HG02571 (cell line): ENCODE results near the gene GBF1.
"Not testable (repeated sequence)": the region's sequence is repeated elsewhere in the genome, so short reads cannot be mapped to it uniquely, and the experiment has no call there.

Experiments
- ATAC-seq: cut with Tn5 transposase; IDR thresholded peaks from one replicate; pipeline ENCODE4 v1.9.1; 2021; ENCODE audit warnings: mild to moderate bottlenecking, moderate library complexity; ENCODE audit not compliant: unreplicated experiment

Gene GBF1

DNA sequence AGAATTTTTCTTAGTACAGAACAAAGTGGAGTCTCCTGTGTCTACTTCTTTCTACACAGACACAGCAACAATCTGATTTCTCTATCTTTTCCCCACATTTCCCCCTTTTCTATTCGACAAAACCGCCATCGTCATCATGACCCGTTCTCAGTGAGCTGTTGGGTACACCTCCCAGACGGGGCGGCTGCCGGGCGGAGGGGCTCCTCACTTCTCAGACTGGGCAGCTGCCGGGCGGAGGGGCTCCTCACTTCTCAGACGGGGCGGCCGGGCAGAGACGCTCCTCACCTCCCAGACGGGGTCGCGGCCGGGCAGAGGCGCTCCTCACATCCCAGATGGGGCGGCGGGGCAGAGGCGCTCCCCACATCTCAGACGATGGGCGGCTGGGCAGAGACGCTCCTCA lies 56.0 kb downstream of the GBF1 start:
- not testable (repeated sequence) for ATAC-seq

DNA sequence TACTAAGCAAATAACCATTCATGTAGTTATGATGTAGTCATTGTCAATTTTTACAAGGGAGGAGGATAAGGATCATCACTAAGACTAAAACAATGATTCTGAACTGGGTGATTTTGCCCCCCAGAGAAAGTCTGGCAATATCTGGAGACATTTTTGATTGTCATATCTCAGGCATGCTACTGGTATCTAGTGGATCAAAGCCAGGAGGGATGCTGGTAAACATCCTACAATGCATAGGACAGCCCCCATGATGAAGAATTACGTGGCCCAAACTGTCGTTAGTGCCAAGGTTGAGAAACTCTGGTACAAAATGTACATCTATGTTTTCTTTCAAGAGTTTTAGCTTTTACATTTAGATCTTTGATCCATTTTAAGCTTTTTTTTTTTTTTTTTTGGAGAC lies 57.3 kb downstream of the GBF1 start:
- no peak for ATAC-seq

DNA sequence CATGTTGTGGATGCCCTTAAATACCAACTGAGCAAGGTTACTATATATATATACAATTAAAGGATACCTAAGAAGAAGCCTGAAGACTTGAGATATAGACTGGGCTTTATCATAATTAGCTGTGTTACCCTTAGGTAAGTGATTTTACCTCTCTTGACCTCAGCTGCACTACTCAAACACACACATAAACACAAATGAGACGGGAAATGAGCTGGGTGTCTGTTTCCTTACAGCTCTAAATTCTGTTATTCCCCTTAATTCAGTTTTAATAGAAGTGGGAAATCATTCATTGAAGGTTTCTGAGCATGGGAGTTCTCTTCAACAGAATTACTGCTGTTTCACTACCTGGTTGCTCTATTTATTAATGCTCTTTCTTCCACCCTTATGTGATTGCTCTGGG lies 60.7 kb downstream of the GBF1 start:
- ATAC-seq, result no peak

DNA sequence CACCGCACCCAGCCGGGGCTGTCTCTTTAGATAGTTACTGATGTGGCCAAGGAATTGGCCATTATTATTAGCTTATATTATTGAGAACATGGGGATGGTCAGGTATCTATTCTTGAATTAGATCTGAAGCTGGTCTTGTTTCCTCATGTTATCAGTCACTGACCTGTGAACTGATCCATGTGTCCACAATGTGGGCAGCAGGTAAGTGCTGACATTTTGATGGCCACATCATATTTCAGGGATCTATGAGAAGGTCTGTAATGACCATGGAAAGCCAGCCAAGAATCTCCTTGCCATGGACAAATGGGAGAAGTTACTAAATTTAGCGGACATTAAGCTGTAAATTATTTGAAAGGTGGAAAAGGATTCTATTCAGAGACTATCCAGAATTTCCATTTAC lies 61.4 kb downstream of the GBF1 start:
- no peak for ATAC-seq

DNA sequence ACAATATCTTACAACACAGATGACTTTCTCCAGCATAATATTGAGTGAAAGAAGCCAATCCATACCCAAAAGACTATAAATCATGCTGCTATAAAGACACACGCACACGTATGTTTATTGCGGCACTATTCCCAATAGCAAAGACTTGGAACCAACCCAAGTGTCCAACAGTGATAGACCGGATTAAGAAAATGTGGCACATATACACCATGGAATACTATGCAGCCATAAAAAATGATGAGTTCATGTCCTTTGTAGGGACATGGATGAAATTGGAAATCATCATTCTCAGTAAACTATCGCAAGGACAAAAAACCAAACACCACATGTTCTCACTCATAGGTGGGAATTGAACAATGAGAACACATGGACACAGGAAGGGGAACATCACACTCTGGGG lies 63.0 kb downstream of the GBF1 start:
- not testable (repeated sequence) for ATAC-seq

DNA sequence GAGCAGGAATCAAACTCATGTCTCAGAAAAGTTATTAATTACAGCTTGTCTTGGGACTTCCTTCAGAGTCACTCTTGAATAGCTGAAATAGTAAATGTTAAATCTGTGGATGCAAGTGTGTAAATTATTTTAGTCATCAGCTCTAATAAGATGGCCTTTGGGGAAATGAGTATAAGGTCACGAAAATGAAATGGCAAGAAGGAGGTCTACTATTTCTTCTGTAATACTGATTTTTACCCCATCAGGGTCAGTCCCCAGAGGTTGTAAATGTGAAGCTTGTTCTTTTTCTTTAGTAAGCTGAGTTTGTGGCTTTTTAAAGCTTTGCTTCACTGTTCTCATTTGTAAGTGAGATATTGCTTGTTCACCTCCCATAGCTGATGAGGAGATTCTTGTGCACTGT lies 63.9 kb downstream of the GBF1 start:
- ATAC-seq, result no peak

DNA sequence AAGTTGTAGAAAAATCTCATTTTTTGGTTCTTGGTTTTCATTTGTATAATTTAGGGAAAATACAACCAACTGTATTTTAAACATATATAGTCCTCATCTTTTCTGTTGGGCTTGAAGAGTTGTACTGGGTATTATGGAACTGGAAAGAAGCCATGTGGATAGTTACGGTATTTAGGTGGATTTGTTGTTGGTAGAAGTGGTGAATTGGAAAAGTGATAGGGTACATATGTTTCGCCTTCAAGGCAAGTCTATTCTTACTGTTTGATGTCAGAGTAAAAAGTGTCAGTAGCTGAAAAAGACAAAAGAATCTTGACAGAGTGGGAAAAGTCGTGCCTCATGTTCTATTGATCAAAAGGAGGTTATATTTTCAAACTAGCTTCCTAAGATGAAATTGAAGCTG lies 64.6 kb downstream of the GBF1 start:
- ATAC-seq, result no peak

DNA sequence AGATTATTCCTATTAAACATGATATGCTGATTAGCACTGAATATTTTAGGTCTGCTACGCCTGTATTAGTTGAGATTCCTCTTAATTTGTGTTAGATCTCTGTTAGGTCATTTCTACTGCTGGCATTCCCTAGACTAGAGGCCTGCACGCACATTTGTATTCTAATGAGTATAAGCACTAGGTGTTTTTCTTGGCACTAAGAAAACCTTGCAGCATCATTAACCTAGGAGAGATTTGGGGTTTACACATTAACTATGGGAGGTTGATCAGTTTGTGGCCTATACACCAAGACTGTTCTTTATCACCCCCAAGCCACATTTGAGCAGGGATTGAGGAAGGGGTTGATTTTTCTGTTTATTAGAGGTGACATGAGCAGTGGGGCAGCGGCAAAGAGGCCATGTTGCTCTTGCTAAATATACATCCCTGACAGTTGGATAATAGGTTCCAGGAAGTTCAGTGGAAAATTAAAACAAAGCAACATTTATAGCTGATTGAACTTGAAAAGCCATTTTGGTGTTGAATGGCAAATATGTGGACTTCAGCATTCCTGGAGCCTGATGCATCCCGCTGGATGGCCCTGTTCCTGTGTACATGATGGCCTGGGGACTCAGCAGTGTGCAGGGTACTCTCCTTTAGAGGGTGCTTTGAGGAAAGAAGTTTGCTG lies 65.2 kb downstream of the GBF1 start:
- no peak for ATAC-seq

DNA sequence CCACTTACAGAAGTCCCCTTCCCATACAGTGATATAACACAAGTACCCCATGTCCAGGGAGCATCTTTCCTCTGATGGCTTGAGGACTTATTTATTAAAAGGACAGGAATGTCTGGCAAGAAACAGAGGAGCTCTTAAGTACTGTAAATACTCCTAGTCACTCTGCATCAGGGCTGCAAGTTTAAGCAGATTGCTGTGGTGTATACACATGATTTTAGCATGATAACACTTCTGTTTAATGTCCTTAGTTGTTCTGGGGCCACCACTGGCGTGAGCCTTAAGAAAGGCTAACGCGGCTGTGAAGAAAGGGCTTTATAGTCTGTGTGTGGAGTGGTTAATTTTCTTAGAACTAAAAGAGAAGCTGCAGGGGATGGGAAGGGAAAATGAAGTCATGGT lies 65.7 kb downstream of the GBF1 start:
- ATAC-seq, result no peak

DNA sequence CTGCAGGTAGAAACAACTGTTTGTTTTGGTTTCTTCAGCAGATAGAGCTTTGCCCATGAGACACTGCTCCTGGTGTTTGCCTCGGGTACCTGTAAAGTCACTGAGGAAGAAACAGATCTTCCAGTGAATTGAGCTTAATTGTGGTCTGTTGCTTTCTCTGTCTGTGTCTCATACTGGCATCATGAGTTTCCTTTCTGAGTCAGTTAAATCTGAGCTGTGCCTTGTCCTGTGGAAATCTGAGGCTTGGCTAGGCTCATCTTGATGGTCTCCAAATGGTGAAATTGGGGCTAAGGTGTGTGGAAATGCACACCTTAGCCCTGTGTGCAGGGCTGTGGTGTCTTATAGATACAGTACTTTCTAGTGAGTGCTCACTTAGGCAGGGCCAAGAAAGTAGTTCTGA lies 67.4 kb downstream of the GBF1 start:
- ATAC-seq, result no peak

DNA sequence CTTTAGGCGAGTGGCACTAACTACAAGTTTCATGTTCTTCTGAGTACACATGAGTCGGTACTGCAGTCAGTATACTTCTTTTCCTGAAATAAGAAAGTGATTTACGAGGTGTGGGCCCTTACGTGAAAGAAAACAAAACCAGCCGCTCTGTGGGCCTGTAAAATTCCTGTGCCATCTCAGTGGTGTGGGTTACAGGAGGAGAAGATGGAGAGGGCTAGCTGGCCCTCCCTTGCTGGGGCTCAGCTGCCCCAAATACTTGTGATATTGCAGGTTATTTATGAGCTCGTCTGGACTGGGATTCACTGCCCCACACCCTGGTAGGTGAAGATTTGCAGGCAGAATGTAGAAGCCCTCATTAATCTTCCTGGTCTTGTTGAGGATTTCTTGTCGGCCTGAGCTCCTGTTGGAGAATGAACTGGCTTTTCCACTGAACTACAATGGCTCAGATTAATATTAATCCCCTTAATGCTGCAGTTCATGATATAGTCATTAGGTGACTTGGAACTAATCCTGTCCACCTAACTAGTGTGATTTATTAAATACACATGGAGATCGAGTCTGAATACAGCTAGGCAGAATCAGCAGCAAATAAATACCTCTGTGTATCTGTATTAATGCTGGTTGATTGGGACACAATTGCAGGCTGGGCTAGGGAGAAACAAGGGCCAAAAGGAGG lies 68.0 kb downstream of the GBF1 start:
- no peak for ATAC-seq

DNA sequence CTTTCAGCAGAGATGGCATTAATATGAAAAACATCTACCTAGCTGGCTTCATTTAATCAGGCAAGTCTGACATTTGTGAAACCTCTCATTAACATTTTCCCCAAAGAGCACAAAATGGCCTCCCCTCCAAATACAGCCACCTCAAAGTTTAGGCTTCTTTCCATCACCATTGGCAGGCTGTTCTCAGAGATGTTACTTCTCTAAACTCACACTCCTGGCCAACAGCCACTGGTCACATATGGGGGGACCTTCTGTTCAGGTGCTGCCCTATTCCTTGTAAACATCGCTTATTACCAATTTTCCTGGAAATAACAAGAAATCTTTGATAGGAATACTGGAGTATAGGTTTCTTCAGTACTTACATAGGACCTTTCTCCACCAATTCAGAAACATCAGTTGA lies 69.5 kb downstream of the GBF1 start:
- no peak for ATAC-seq

DNA sequence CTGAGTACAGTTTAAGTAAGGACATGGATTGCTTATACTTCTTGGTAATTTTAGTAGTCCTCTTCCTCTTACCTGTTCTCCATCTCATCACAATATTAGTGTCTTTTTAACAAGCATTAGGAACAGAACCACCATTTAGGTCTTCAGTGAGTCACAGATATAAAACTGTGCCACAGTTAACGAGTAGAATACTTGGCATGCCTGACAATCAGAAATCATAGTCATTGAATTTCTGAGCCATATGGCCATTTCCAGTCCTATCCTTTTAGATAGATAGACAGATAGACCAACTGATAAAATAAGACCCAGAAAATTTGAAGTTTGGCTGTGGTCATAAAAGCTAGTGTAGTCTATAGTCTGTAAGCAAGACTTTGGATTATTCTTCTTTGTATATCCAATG lies 71.1 kb downstream of the GBF1 start:
- no peak for ATAC-seq

DNA sequence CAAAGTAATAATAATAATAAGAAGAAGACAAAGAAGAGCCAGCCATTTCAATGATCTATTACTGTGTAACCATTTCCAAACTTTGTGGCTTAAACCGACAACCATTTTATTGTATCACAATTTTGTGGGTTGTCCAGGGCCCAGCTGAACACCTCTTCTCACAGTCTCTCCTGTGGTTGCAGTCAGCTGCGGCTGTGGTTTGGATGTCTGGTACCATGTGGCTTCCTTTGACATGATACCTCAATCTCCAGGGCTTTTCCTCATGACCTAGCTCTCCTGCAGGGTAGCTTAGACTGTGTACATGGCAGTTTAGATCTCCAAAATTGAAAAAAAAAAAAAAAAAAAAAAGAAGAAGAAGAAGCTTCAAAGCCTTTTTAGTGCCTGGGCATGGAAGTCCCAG lies 77.6 kb downstream of the GBF1 start:
- ATAC-seq, result no peak

DNA sequence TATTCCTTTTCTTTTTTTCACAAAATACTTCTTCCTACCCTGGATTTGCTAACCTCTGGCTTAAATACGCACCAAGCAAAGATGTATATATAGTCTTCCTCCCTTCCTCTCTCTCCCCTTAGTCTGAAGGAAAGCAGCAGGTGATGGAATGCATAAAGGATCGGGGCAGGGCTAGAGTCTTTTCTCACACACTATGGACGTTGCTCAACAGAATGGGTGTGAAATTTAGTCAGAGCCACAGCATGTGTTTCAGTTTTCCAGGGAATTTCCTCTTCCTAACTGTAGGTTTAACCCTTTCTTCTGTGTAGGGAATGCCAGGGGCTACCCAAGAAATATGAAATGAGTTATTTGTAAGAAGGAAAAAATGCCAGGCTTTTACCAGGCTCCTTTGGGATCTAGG lies 78.7 kb downstream of the GBF1 start:
- ATAC-seq, result no peak

DNA sequence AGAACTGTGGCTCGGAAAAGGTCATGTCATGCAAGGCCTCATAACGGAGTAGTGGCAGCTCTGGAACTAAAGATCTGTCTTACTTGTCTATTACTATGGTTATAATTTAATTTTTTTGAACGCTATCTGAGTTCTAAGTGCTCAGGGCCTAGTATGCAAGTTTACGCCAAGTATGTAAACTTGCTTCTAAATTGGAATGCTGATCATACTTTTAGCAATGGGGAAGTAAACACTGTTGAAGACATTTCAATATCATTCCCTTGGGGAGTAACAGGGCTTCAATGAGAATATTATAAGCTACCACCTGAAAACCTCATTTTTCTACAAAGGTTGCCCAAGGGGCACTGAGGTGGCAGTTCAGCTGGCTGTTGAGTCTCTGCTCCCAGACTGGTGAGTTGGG lies 80.7 kb downstream of the GBF1 start:
- ATAC-seq, result no peak

DNA sequence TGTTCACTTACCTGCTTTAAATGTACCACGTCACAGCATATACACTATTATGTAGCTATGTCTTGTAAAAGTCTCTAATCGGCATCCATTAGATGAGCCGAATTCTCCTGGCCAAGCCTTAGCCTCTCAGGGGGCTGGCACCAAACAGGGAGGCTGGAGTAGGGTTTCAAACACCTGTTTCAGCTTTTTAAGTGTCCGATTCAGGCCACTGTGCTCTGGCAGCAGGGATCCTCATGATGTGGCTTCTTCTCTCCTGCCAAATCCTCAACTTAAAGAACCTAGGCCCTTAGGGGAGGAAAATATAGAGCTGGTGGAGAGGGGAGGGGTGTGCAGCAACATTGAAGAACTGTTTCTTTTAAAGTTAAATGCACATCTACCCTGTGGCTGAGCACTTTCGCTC lies 81.7 kb downstream of the GBF1 start:
- ATAC-seq, result no peak

DNA sequence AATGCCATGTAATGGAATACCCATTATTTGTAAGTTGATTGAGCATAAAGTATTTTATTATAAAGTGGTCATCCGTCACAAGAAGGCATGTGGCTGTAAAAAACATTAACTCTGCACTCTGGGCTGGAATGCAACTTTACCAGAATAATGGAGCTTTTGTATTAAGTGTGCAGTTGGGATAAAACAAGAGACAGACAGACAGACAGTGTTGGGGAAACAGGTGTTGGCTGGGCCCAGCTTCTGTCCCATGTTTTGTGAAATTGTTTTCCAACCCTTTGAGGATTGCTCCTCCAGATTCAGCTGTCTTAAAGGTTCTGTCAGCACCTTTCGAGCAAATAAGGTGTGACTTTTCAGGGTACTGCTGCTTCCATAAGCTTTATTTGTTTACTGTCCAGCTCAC lies 82.3 kb downstream of the GBF1 start:
- ATAC-seq, result no peak

DNA sequence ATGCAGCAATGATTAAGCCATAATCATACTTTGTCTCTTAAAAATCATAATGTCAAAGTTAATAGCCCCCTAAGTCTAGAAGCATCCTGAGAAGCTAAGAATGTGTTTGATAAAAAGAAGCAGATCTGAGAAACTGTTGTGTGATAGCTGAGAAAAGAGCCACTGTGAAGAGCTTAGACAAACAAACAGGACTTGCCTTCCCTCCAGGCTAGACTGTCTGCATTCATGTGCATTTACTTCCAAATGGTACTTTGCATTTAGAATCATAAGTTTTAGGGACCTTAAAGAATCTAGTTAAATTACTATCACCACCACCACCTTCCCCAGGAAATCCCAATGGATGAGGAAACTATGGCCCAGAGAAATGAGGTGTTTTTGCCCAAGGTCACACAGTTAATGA lies 87.4 kb downstream of the GBF1 start:
- ATAC-seq, result no peak

DNA sequence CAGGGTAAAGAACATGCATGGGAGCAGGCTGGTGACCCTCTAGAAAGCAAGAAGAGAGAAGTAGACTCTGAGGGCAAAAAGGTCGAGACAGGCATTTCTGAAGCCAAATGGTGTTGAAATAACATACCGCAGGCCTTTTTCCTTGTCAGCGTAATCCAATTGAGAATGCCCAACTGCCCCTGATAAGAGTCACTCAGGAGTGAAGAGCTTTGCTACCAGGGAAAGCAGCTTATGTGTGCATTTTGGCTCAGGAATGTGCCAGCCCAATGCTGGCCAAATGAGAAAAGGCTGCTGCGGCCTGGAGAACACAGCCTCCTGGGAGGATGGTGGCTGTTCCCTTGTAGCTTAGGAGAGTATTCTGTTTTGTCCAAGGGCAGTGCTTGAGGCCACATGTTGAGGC lies 88.8 kb downstream of the GBF1 start:
- ATAC-seq, result no peak

DNA sequence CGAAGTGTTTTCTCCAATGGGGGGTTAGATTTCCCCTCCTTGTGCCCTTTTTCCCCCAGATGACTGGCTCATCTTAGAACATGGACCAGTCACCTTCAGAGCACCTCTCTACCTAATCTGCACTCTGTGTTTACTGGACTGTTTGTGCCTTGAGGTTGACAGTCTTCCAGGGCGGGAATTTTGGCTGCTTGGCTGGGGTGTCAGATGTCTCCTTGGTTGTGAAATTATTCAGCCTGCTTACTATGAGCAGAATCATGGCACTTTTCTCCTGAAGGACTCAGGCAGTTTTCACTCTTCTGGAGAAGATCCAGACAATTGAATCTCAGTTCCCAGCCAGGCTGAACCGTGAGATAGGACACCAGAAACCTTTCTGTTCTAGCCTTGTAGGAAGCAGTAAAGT lies 89.9 kb downstream of the GBF1 start:
- no peak for ATAC-seq

DNA sequence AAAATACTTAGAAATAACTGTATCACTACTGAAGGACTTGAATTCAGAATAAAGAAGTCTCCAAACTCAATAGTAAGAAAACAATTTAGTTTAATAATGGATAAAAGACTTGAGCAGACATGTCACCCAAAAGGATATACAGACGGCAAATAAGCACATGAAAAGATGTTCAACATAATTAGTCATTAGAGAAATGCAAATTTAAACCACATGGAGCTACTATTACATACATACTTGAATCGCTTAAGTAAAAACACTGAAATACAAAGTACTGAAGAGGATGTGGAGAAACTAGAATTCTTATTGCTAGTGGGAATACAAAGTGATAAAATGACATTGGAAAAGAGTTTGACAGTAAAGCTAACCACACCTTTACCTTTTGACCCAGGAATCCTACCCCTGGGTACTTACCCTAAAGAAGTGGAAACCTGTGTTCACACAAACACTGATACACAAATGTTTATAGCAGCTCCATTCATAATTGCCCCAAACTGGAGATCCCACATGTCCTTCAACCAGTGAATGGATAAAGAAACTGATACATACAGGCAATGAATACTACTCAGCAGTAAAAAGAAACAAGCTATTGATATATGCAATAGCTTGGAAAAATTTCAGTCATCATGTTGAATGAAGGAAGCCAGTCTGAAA lies 95.8 kb downstream of the GBF1 start:
- ATAC-seq, result no peak

DNA sequence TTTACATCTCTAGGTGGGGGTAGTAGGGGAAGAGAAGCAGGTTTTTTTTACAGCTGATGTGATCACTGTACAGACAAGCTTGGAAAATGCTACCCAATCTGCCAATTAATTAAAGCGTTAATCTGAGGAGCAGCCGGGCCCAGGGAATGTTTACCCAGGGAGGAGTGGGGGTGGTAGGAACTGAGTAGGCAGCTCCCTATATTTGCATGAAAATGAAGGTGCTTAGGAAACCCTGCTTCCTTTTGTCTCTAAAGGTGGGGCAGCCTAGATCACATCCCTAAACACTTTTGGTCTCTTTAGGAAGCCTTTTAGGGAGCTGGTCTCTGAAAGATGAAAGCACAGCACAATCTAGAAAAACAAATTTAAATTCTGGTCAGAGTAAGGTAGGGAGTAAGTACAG lies 97.1 kb downstream of the GBF1 start:
- ATAC-seq, result no peak
